HG03196 (cell line): ENCODE data around the gene RNF217.
"Not testable (repeated sequence)": the region's sequence is repeated elsewhere in the genome, so short reads cannot be mapped to it uniquely, and the experiment has no call there.

Experiments used
- ATAC-seq: cut with Tn5 transposase; IDR thresholded peaks from one replicate; pipeline ENCODE4 v1.9.1; 2021; ENCODE audit not compliant: unreplicated experiment

Gene RNF217

DNA sequence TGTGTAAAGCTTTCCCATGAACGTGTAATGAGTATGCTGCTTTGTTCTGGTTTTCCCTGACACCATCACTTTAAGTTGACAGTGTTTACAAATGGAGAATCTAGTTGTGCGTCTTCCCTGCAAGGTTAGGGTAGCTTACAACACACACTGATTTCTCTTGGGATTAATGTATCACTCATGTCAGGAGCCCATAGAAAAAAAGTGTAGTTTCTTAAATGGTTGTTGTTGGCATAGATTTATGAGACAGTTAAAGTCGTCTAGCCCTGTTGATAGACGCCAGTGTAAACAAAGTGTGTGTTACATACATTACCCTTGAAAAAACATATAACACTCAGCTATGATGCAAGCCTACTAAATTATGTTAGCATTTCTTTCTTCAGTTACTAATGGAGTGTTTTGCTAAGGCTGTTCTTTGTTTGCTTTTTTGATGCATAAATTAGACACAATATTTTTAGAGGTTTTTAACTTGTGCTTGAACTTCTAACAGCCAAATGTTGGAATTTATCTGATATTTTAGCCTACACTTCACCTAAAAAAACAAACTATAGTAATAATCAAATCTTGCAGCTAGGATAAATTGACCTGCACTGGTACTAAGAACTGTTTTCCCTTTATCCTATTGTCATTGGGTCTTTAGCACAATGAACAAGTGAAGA is 88.6 kb downstream of the RNF217 start:
- no peak for ATAC-seq

DNA sequence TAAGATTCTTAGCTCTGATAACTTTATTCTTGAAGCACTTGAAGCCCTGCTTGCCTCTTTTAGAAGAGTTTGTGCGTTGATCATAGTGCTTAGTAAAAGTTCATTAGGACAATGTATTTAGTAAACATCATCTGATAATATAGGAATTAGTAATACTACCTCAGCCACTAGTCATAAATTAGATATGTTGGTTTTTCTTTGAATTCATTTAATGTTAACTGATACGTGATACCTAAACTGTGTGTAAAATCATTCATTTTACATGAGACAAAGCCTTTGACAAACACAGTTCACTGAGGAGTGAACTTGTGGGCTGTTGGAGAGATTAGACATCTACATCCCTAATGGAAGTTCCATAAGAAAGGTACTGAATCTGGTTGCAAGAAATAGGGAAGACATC is 91.6 kb downstream of the RNF217 start:
- no peak for ATAC-seq

DNA sequence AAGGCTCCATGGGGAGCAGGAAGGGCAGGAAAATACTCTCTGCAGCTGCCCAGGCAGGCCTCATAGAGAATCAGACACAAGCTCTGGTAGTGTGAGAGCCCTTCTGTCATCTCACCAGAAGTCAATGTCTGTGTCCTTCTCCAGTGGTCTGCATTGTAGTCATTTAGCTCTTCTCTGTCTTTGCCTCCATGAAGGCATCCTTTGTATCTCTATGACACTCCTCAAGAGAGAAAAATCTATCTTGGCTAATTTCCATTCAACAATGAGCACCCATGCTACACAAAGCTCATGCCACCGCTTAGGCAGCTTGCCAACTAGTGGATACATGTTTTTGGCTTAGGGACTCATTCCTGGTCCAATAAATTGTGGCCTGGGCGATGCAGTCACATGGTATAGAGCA is 92.1 kb downstream of the RNF217 start:
- no peak for ATAC-seq

DNA sequence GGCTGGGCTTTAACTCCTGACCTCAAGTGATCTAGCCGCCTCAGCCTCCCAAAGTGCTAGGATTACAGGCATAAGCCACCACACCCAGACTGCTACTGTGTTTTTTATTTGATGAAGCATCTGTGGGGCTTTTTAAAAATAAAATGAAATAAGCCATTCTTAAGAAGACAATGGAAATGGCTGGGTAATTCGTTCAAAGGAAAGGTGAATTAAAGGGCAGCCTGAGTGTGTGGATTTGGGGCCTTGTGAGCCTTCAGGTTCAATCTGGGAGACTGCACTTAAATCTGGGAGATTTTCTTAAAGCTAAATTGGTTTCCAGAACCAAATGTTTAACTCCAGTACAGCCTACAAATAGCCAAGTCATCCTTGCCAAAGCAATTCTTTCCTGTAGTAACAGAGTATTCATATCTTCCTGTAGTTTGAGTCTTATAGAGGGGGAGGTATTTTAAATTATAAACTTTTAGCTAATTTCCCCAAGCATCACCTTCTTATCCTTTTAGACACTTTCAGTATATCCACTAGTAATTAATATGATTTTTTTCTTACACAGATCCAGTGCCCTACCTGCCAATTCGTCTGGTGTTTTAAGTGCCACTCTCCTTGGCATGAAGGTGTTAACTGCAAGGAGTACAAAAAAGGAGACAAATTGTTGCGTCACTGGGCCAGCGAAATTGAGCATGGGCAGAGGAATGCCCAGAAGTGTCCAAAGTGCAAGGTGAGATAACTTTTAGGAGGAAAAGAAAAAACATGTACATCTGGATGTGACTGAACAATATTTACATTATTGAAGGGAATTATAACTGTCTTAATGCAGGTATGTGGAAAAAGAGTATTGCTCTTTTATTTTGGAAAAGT is 95.4 kb downstream of the RNF217 start:
- no peak for ATAC-seq

DNA sequence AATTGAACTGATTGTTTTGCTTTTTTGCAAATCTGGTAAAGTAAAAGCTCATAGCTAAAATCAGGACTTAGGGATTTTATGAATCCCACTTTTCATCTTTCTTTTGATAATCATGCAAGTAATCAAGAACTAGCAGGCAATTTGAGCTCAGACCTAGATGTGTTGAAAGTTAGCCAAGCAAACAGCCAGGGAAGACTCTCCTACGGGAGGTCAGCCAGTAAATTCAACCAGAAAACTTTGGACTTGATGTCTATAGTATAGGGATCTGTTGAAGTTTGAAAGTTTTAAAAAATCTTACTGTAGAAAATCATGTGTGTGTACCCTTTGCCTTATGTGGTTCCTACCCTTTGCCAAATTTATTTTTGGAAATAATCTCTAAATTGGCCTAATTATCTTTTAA is 96.3 kb downstream of the RNF217 start:
- ATAC-seq = no peak

DNA sequence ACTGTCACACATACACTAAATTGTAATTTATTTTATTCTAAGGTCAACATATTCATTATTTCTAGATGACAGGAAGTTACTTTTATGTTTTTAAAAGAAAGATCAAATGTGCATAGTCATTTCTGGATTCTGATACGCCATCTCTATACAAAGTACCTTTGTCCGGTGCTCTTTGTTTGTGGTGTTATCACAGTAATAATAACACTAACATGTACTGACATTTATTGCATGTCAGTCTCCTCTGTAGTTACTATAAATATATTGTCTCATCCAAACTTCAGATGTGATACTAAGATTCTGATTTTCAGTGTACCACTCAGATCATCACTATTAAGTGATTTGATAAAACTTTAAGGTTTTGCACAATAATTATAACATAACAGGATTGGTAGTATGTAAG is 101.1 kb downstream of the RNF217 start:
- no peak for ATAC-seq

DNA sequence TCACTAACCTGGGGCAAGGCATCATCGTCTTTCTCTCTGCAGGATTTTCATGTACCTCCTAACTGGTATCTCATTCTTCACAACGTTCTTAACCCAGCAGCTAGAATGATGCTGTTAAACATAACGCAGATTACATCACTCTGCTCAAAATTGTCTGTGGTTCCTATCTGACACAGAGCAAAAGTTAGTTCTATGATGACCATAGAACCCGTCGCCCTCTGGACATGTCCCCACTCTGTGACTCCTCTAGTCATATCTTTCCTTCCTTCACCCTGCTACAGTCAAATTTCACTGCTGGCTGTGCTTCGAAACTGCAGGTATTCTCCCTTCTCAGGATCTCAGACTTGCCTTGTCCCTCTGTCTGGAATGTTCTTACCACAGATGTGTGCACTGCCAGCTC is 103.9 kb downstream of the RNF217 start:
- ATAC-seq = no peak

DNA sequence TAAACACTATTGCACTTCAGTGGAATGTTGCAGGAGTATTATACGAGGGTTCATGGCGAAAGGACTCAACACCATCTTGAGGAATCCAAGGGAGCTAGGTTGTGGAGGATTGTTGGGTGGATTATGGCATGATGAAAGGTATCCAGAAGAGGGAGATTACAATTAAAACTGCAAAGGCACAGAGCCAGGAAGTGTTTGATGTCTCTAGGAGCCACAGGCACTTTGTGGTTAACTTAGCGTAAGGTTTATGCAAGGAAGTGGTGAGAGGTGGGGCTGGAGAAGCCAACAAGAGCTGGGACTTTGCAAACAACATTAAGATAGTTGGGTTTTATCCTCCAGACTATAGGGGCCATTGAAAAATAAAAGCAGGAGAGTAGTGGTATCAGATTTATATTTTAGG is 104.7 kb downstream of the RNF217 start:
- no peak for ATAC-seq

DNA sequence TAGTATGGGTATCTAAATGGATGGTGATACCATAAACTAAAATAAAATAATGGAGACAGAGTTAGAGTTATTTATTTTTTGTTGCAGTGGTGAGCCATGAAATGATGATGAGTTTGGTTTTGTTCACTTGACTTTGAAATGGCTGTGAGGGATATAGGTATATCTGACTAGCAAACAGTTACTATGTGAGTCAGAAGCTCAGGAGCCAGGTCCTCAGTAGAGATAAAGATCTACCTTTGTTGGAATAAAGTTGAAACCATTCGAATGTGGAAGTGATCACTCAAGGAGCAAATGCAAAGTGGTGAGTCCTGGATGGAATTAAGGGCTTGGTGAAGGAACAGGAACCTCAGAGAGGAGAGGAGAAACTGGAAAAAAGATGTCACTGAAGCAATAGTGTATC is 105.3 kb downstream of the RNF217 start:
- ATAC-seq = no peak

DNA sequence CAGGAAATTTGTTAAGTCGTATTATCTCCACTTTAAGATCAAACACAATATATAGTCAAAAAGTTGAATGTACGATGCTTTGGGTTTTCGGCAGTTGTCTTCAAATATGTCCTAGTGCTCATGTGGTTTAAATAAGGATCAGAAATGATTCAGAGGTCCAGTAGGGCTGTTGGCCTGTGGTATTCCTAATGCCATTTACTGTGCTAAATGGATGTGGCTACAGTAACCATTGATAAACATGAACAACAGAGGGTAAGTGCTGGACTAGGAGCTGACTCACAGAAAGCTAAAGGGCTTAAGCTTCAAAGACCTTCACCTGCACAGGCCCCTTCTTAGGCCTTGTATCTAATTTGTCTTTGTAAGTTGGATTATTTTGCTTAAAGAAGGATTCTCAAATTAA is 110.8 kb downstream of the RNF217 start:
- no peak for ATAC-seq

DNA sequence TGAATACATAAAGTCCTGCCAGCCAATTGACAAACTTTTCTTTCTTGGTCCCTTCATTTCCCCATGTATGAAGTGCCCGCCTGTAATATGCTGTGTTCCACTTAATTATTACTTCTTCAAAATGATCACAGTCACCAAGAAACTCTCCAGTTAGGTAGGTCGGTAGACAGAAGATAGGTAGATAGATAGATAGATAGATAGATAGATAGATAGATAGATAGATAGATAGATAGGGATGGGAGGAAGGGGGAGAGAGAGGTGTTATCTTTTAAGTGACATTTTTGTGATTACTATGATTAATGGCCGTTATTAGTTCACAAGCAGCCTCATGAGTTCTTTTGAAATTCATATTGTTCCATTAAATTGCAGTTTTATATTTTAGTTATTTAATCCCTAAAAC is 111.9 kb downstream of the RNF217 start:
- no peak for ATAC-seq

DNA sequence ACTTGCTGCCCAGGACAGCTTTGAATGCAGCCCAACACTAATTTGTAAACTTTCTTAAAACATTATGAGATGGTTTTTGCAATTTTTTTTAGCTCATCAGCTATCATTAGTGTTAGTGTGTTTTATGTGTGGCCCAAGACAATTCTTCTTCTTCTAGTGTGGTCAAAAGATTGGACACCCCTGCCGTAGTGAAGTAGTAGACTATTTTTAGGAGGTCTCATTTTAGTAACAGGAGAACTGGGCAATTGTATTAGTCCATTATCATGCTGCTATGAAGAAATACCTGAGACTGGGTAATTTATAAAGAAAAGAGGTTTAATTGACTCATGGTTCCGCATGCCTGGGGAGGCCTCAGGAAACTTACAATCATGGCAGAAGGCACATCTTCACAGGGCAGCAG is 112.8 kb downstream of the RNF217 start:
- not testable (repeated sequence) for ATAC-seq

DNA sequence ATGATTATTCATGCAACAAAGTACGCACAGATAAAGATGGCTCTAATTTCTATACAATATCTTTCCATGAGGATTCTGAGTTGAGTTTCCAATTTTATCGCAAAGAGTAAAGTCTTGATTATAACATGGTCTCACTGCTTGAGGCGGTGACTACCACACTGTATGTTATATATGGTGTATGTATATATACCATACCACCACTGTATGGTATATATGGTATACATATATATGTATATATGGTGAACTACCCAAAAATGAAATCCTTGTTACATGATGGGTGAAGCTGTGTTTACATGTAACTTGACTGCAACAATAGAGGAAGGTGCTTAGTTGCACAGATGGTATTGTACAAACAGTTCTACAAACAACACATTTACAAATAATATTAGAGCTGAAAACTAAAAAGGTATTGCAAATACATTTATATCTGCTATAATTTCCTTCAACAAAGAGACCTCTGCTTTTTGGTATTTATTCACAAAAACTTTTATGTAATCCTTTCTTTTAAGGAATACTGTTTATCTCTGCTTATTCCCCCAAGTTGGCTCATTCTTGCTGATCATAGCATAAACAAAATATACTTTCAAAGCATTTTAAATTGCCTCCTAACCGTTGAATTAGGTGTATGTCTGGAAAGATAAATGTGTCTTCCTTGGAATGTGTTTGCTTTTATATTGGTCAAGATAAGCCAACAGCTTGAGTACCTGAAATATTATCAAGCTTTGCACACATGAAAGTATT is 113.7 kb downstream of the RNF217 start:
- no peak for ATAC-seq

DNA sequence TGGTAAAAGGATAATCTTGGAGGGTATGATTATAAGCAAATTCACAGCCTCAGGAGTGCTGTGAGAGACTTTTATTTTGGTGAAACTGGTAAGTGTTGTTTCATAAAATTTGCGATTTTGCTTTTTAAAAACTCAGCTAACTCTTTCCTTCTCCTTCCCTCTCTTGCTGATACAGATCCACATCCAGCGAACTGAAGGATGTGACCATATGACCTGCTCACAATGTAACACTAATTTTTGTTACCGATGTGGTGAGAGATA is 114.2 kb downstream of the RNF217 start:
- no peak for ATAC-seq

DNA sequence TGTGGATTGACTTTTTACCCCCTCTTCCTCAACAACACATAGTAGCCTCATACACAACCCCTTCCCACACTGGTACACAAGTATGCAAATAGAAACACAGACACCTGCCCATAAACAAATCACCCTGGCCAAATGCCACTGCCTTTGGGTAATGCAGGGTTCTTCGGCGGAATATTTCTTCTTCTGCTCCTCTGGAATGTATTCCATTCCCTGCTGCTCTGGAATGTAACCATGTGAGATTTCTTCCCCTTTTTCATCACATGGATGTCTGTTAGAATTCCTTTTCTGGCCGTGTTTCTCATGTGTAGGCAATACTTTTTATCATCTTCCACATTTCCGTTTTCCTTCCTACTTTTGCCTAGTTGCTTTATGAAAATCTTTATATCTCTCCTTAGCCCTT is 115.2 kb downstream of the RNF217 start:
- ATAC-seq = no peak

DNA sequence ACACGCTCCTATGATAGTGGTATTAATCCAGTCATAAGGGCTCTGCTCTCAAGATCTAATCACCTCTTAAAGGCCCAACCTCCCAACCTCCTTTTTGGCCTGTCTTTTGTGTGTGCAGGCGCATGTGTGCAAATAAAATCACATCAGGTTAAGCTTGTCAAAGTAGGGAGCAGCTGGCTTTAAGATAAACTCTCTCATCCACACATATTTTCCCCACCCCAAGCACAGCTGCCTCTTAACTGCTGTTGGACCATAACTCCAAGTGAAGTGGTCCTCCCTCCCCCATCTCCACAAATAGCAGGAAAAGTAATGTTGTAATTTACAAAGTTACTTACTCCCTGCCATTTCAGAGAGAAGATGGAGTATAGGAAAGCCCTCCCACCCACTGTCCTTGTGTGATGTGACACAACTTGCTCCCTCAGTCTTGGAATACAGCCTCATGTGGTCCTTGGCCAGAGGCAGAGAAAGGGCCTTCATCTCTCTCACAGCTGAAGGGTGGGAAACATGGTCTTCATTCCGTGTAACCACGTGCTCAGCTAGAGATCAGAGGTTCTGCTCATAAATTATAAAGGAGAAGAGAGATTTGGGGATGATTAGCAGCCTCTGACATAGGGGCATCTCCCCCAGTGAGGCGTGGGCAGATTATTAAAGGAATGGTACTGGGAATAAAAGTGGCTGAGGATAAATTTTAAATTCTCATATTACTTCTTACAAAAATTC is 116.5 kb downstream of the RNF217 start:
- no peak for ATAC-seq

DNA sequence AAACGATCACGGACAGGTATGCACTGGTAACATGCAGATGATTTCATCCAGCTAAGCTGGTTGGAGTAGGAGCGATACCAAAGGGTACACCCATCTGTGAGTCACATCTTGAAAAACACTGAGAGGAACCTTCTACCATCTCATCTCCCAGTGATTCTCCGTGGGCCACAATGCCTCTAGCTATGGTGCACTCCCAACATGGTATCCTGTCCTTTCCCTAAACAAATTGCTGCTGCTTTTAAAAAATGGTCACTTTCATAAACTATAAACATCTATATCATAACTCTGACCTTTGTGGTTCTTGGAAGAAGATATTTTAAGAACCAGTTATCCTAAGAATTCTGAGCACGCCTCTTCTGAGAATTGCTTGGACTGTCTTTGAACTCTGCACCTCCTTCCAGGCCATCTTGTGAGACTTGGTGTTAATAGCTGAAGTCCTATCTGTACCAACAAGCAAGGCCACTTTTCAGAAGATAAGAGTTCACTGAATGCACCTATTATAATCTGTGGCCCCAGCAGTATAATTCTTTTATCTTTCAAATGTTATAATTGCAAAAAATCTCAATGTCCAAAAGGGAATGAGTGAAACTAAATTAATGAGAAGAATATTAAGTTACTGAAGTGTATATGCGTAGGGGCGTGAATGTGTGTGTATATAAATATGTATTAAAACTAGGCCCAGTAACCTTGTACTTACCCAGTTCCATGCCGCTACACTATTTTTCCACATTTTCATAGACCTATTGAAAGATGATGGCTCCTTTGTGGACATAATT is 120.9 kb downstream of the RNF217 start:
- no peak for ATAC-seq

DNA sequence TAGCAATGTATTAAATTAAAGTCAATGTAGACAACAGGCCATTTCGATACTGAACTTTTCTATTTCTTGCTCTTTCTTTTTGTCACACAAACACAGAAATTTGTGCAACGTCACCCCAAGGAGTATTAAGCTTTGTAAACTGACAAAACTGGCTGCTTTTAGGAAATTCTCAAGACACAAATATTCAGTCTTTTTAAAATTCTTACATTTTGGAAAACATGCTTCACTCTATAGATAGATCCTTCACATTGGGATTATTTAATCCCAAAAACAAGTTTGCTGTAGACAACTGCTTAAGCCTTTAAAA is 121.4 kb downstream of the RNF217 start:
- no peak for ATAC-seq

DNA sequence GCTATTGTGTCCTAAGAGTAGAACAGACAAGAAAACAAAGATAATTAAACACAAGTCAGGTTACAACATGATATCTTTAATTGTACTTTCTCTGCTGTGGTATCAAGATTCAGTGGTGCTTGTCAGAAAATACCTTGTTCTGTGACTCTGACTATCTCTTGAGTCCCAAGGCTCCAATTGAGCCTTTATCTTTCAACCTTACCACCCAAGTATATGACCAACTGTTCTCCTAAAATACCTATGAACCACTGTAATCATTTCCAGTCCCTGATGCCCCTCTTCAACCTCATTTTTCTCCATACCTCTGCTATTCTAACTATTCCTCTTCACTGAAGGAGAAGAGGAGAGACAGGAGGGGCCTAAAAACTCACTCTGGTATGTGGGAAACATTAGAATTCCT is 124.5 kb downstream of the RNF217 start:
- ATAC-seq = no peak

DNA sequence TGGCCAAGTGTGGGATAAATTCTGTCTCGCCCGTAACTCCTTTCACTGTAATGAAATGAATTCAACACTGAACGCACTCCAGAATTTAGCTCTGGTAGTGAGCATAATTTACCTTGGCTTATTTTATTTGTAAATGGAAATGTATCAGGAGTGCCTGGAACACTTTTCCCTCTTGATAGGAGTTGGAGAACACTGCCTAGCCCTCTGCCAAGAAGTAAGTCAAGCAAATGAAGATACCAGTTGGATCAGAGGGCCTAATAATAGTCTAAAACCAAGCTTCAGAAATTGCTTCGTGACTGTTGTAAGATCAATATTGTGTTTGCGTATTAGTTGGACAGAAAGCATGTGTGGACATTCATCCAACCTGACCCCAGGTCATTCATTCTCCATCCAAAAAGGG is 126.7 kb downstream of the RNF217 start:
- ATAC-seq = no peak

DNA sequence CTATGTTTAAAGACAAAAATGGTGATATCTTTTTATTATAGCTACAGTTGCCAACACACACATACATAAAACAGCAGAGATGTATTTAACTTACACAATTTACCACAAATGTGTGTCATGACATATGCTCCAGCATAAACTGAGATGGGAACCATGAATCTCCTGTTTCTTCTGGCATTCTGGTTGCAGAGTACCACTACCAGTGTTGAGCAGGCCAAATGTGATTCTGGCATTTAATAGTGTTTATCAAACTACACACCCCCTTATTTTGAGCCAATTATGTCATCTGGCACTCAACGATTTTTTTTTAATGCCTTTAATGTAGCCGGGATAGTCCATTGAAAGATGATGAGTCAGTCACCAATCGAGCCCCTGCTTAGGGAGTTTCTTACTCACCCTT is 132.3 kb downstream of the RNF217 start:
- ATAC-seq = no peak
